Hepatic stellate cell (primary cell): Measurements from ENCODE around the gene SLC44A5.

Experiments used
- DNase-seq: peaks from one replicate; pipeline ENCODE4 v3.0.0; 2011; ENCODE audit warnings: low spot score

The SLC44A5 gene

DNA sequence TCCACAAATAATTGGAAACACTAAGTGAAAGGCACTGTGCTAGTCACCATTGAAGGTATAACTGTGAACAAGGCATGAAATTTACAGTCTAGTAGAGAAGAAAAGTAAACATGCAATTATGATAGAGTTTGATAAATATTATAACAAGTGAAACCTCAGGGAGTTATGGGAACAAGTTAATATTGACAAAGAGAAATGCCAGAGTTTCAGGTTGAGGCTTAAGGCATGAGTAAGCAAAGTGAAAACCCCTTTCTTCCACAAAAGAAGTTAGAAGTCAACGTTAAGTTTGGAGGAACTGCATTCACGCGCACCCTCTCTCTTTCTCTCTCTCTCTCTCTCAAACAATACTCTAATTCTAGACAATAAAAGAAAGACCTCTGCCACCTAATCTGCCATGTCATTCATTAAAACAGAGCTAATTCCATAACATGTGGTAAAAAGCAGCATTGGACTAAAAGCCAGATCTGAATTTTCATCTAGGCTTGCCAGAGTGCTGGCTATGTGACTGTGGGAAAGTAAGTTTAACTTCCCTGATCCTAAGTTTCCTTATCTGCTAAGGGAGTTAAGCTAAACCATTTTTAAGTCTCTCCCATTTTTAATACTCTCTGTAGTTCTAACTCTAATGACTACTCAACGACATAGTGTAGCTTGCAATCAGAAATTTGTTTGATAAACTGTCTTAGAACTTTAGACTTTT, 22.0 kb downstream of the SLC44A5 start:
- DNase-seq = no peak

DNA sequence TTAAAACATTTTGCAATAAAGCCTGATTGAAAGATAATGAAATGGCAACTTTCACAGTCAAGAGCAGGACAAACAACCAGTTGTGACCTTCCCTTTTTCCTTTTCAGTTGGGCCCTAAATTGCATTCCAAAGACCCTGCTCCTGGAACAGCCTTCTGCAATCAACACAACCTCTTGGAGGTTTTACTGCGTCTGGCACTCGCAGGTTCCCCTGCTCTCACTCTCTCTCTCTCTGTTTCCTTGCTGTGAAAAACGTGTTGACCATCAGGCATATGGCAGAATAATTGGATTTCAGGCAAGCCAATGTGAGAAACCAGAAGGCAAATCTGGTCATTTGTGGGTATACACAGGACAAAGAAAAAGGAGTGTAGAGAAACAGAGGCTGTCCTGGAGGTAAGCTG, 23.2 kb downstream of the SLC44A5 start:
- DNase-seq = no peak

DNA sequence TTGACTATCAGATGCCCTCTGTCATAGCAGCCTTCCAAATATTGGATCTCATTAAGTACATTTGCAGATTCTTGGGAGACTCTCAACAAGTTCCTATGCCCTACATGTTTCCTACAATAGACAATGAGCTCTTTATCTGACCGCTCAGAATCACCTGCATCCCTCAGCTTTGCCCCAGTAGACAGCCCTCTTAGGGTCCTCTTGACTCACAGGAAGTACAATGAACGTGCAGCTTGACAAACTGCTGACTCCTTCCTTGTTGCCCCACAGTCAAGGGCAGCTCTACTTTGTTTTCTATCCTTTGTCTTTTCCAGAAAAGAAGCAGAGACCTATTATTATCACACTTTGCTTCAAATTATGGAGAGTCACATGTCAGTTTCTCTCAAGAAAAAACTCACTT, 27.6 kb downstream of the SLC44A5 start:
- no peak for DNase-seq

DNA sequence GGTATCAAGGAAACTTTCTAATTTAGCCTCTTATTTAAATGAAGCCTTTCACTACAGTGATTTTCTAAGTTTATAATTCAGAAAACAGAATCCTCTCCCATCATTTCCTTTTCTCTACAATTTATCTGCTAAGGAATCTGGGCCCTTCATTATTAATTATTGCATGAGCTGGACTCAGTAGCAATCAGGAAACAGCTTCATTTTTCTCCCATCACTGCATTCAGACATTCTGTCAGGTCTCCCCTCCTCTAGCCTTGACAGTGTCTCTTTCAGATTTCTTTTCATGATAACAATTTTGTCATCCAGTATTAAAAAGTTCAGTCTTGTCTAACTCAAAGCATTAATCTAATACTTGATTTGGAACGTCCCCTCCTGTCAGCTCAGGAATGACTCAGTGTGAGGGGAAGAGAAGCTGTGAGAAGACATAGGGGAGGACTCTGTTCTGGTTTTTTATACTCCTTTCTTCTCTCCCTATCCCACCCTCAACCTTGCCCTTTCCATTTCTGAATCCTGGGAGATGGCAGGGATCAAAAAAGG, 28.1 kb downstream of the SLC44A5 start:
- no peak for DNase-seq

DNA sequence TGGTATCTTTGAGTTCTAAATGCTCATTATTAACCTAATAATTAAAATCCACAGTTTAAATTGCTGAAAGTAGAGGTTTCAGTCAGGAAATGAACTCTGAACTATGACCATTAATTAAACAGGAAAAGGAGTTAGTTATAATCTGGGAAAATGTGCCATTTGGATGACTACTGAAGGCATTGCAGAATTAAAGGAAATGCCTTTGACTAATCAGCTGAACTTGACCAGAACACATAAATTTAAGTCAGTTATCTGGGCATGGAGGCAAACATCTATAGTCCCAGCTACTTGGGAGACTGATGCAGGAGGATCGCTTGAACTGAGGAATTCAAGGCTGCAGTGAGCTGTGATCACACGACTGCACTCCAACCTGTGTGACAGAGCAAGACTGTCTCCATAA, 31.9 kb downstream of the SLC44A5 start:
- DNase-seq = no peak

DNA sequence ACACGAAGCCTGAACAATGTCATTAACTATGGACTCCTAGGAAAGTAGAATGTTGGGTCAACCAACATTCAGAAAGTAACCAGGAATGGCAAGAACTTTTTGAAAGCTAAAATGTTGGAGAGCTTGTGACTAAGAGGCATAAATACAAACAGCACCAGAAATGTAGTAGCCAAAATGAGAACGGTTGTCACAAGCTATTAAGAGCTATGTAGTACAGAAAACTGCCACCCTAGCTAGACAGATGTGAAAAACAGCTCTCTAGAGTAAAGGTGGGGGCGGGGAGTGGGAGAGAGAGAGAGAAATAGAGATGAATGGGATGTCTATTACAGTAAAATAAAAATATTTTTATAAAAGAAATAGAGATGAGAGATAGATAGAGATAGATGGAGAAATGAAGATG, 35.1 kb downstream of the SLC44A5 start:
- DNase-seq = no peak

DNA sequence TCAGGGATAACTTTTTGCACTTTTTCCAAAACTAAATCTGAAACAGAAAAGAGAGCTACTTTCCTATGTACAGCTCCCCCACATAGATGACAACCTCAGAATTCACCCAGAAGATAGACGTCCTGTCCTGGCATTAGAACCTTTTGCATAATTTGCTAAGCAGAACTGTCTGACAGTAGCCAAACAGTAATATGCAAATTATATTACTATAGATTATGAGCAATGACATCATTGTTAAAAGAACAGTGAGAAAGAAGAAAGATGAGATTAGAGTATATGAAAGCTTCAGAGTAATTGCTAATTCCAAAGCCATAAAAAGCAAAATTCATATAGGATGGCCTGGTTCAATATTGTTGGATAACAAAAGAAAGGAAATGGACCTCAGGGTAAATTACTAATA, 43.7 kb downstream of the SLC44A5 start:
- DNase-seq = no peak

DNA sequence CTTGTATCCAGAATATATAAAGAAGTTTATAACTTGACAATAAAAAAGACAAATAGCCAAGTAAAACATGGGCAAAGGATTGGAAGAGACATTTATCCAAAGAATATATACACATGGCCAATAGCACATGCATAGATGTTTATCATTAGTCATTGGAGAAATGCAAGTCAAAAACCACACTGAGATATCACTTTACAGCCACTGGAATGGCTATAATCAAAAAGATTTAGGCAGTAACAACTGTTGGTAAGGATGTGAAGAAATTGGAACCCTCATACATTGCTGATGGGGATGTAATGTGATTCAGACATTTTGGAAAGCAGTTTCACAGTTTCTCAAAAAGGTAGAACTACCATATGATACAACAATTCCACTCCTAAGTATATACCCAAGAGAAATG, 51.1 kb downstream of the SLC44A5 start:
- no peak for DNase-seq

DNA sequence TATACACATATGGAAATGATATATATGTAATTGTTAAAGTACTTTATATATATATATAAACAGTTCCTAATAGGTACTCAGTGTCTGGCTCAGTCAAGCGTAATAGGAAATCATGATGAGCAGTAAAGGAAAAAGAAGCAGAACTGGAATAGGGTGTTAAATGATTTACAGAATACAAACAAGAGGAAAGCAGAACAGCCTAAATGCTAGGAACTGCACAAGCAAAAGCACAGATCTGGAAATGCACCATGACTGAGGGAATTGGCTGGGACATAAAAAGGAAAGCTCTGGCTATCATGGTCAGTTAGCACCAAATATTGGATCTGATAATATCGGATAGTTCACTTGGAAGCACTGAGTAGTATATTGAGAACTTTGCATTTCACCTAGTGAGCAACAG, 51.8 kb downstream of the SLC44A5 start:
- no peak for DNase-seq

DNA sequence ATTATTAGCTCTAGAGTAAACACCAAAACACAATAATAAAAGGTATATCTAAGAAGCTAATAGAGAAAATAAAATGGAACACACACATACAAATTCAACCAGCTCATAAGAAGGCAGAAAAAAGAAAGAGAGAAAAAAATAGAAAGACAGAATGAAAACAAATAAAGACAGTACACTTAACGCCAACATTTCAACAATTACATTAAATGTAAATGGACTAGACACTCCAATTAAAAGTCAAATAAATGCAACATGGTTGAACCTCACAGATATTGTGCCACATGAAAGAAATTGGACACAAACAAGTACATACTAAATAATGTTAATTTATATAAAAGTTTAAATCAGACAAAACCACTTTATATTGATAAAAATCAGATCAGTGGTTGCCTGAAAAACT, 56.0 kb downstream of the SLC44A5 start:
- DNase-seq = no peak

DNA sequence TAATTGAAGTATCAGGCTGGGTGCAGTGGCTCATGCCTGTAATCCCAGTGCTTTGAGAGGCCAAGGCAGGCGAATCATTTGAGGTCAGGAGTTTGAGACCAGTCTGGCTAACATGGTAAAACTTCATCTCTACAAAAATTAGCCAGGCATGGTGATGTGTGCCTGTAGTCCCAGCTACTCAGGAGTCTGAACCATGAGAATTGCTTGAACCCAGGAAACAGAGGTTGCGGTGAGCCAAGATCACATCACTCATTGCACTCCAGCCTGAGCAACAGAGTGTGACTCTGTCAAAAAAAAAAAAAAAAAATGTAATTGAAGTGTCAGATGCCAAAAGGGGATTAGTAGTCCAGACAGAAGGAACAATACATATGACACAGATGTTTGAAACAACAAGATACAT, 56.7 kb downstream of the SLC44A5 start:
- DNase-seq = no peak

DNA sequence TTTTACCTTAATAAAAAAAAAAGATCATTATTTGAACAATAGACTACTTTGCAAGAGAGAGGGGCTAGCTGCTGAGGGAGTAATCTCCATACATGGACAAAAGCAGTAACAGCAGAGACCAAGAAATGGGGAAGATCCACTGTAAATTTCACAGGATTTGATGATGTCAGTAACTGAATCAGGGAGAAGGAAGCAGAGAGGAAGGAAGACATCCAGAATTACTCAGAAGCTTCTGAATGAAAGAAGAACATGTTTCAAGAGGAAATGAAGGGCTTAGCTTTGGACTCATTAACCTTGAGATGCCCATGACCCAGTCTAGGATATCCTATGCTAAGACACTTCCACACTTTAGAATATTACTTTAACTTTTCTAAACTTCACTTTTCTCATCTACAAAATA, 60.4 kb downstream of the SLC44A5 start:
- DNase-seq = no peak

DNA sequence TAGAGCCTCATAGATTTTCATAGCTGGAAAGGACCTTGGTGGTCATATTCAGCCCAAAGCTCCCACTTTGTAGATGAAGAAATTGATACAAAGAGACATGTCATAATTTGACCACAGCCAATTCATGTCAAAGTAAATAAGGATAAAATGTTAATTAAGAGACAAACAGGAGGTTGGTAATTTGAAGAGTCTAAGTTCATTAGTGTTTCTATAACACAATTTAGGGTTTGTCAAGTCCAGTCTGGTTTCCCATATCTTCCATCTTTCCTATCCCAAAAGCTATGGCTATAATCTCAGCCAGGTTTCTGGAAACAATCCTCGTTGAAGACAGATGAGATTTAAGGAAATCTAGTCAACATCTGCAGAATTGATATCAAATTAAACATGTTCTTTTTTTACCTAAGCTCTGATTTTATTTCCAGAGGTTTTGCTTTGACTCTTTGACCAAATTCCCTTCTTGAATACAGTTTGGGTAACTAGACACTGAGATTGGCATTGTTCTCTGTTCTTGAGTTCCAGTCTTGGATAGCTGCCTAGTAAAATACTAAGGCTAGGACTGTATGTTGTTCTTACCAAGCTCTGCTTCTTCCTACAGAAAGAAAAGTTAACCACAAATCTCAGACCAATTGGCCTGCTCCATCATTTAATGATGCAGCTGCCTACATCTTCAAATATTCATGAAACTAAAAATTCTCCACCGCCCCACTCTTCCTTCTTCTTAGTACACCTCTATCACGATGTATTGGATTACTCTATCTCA, 62.0 kb downstream of the SLC44A5 start:
- DNase-seq = no peak

DNA sequence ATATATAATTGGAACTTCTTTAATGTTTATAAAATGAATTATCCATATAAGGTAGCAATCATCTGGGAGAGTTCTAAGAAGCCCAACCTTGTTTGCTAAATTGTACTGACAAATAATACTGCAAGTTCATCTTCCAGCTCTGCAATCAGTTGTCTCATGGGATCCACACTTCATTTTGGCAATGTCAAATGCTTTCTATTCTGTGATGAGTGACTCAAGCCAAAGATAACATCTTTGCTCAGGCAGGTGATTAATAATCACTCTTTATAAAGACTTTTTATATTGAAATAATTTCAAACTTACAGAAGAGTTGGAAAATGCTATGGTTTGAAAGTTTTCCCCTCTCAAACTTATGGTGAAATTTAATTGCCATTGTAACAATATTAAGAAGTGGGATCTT, 67.2 kb downstream of the SLC44A5 start:
- no peak for DNase-seq

DNA sequence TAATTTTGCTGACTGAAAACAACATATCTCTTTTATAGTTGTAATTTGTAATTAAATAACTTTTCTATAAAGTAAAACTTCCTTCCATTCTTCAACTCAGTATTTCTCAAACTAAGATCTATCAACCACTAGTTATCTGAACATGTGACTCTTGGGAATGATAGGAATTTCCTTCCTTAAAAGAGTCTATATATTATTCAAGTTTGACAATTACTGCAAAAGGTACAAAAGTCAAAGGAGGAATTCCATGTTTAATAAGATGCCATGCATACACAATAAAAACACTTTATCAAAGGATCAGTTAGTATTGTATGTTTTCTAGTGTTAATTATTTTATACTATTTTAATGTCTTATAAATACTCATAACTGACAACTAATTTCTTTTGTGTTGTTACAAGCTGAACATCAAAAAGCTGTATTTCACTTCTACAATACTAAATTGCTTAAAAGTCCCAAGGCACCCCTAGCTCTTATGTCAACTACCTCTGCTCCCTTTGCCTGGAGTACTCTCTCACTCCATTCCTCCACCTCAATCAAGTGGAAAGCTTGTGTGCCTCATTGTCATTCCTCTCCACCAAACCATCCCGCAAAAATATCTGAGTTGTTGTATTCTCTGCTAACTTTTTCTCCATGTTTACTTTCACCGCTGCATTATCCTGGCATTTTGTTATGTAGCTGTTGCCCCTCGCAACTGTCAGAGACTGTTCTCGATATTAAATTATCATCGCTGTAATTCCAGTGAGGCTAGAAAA, 67.9 kb downstream of the SLC44A5 start:
- no peak for DNase-seq

DNA sequence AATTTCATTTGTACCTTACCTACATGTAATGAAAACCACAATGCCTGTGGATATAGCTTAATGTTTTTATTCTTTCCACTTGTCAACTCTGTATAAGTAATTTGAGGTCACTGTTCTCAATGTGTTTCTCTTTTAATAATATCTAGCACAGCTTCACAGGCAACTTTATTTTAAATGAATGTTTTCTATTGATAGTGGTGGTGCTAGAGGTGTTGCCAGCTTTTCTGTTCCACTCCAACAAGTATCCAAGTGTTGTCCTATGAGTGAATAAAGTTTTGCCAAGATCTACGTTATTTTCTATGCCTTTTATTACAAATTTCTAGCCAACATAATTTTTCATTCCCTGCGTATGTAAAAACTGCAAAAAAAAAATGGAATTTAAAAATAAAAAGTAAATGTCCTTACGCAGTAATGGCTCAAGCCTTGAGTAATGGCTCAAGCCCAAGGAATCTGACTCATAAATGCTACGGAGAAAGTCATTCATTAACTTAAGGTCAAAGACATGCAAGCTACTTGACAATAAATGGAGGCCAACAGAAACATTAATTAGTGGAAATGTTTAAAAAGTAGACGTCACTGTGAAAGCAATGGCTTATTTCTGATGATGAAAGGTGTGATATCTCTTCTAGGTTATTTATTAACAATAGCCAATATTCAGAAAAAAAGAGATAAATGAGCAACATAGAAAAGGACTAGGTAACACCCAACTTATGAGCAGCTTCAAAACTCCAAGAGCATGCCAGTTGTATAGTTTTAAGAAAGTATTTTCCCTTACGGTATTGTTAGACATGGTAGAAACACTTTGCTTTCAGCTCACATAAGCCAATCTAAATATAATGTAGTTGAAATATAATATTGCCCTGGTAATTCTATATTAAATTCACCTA, 71.4 kb downstream of the SLC44A5 start:
- DNase-seq = no peak

DNA sequence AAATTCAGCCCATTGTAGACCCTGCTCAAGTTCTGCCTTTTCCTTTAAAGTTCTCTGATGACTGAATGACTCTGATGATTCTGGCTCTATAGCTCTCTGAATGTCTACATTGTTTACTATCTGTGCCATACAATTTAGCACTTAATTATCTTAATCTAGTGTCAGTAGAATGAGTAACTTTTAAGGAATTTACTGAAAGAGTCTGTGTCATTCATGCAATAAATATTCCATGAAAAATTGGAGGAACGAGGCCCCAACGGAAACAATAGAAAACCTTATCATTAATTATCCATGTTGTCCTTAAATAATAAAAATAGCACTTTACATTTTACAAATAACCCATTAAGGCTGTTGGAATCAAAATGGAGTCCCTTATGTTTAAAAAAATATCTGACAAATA, 77.8 kb downstream of the SLC44A5 start:
- no peak for DNase-seq

DNA sequence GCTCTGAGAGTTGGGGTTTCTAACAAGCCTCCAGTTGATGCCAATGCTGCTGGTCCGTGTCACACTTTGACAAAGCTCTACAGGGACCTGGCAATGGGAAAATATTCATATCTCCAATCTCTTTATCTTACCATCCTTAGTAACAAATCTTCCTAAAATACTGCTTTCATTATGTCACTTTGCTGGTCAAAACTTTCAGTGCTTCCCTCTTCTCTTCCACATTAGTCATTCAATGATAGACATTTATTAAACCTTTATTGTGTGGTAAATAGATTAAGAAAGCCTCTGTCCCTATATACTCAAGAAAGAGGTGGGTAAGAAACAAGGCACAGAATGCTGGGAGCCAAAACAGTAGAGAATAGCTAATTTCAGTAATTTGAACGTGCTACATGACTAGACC, 79.3 kb downstream of the SLC44A5 start:
- no peak for DNase-seq

DNA sequence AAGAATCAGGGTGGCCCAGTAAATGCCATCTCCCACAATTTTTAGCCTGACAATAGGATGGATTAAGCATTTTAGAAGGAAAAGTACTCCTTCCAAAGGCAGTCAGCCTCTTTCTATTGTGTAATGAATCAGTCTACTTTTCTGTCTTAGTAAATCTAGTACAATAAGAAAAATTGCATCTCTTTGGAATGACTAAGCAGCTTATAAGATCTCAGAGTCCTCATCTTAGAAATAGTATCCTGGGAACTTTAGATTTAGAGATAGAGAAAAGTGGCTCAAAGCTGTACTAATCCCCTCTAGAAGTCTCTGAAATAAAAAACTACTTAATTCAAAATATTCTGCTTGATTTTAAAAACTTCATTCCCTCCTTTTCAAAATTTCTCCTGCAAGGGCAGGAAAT, 81.4 kb downstream of the SLC44A5 start:
- no peak for DNase-seq

DNA sequence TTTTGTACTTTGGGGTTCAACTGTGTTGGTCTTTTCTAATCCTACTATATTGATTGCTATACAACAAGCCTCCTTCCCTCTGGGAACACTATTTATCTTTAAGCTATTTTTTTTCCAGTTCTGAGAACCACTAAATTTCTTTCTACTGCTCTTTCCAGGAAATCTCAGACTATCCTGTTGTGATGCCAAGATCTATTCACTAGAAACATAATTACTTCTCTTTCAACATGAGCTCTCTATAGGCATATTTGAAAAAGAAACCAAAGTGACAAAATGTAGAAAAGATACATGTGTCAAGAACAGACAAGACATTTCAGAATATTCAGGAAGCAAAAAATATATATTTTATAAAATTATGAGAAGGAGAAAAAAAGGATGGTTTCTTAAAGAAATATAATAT, 82.9 kb downstream of the SLC44A5 start:
- DNase-seq = no peak

DNA sequence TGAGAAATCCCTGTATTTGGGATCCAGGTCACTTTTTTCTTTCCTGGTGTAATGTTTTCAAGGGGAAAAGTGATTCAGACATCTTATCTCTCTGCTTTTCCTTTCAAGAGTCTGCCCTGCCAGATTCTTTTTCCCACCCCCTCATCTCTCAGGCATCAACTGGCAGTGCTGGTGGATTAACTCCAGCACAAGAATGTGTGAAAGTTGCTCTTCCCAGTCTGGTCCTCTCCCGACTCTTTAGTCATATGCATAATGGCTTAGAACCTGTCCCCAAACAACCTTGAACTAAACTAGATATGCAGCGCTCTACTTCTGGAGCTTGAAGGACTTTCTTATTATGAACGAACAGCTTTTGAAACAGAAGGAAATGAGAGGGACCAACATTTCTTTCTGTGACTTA, 88.5 kb downstream of the SLC44A5 start:
- no peak for DNase-seq

DNA sequence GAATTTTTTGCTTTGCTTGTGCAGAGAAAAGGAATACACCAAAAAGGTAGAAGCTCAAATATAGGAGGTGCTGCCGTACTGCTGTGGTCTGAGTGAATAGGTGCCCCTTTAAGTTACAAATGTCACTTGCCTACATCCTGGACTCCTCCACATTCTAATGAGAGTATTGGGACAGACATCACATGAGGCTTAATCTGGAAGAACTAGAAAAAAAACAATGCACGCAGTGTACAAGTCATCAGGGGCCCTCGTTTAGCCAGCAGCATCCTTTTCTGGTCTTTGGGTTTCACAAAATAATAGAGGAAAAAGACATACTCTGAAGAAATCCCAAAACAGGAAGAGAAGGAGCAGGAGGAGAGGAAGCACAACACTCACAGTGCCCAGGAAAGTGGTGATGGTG, 89.3 kb downstream of the SLC44A5 start:
- no peak for DNase-seq
